Duodenal mucosa (tissue), 2 donors: ENCODE data around the gene TTC3.

ENCODE experiments used
- H3K27ac ChIP-seq: one replicate; pipeline ENCODE4 v1.7.0; 2013; ENCODE audit warnings: low read depth, low read length
- H3K27me3 ChIP-seq, 2 donors: one replicate each; pipeline ENCODE4 v1.7.0; 2013; ENCODE audit warnings: low read length in 2 of 2, control low read depth in 1 of 2; ENCODE audit not compliant: insufficient read depth in 2 of 2, control insufficient read depth in 1 of 2
- H3K36me3 ChIP-seq, 2 donors: one replicate each; pipeline ENCODE4 v1.7.0; 2013; ENCODE audit warnings: low read length in 2 of 2, control low read depth in 1 of 2; ENCODE audit not compliant: insufficient read depth in 2 of 2, control insufficient read depth in 1 of 2
- H3K4me1 ChIP-seq, 2 donors: one replicate each; pipeline ENCODE4 v1.7.0; 2013; ENCODE audit warnings: low read length in 2 of 2, control low read depth in 1 of 2; ENCODE audit not compliant: insufficient read depth in 2 of 2, control insufficient read depth in 1 of 2
- H3K4me3 ChIP-seq, 2 donors: one replicate each; pipeline ENCODE4 v1.7.0; 2013; ENCODE audit warnings: low read length in 2 of 2, low read depth in 1 of 2
- H3K9ac ChIP-seq, 2 donors: one replicate each; pipeline ENCODE4 v1.7.0; 2013; ENCODE audit warnings: low read length in 2 of 2, low read depth in 1 of 2
- H3K9me3 ChIP-seq, 2 donors: one replicate each; pipeline ENCODE4 v1.7.0; 2013; ENCODE audit warnings: low read length in 2 of 2, control low read depth in 1 of 2; ENCODE audit not compliant: control insufficient read depth in 1 of 2

TTC3 gene

GRCh38 chr21:37183749-37184148 is 110.7 kb downstream of the TTC3 start:
- H3K27ac ChIP-seq: no peak overlapping the region
- H3K9me3 ChIP-seq: no peaks in the 10 kb centered on the region
- peaks cover 17 to 54% of the 10 kb centered on the region in 2 donors for H3K36me3 ChIP-seq
- H3K4me1 ChIP-seq: no peaks in the 10 kb centered on the region
- H3K4me3 ChIP-seq: no peak overlapping the region
- H3K9ac ChIP-seq: no peak overlapping the region
- H3K27me3 ChIP-seq: no peaks in the 10 kb centered on the region

- no peaks in the 10 kb centered on the region for H3K4me1 ChIP-seq
- H3K27ac ChIP-seq: no peak overlapping the region
- H3K4me3 ChIP-seq: no peak overlapping the region
- H3K9me3 ChIP-seq: no peaks in the 10 kb centered on the region
- no peaks in the 10 kb centered on the region for H3K27me3 ChIP-seq
- no peak overlapping the region for H3K9ac ChIP-seq
- H3K36me3 ChIP-seq: peaks cover 17 to 58% of the 10 kb centered on the region in 2 donors
These were observed 111.9 kb downstream of the TTC3 start for GRCh38 chr21:37184784-37185593.

GRCh38 chr21:37186983-37187382 is 113.9 kb downstream of the TTC3 start:
- Histone ChIP-seq H3K27ac (no peak overlapping the region), H3K4me3 (no peak overlapping the region), H3K27me3 (no peaks in the 10 kb centered on the region), H3K4me1 (no peaks in the 10 kb centered on the region), H3K36me3 (peaks cover 10 to 49% of the 10 kb centered on the region in 2 donors), H3K9ac (no peak overlapping the region), H3K9me3 (no peaks in the 10 kb centered on the region)

- no peak overlapping the region for H3K9ac ChIP-seq
- H3K4me3 ChIP-seq: no peak overlapping the region
- H3K36me3 ChIP-seq: peaks cover 5 to 48% of the 10 kb centered on the region in 2 donors
- no peaks in the 10 kb centered on the region for H3K27me3 ChIP-seq
- peaks cover 10% of the 10 kb centered on the region in 2 donors for H3K4me1 ChIP-seq
- no peaks in the 10 kb centered on the region for H3K9me3 ChIP-seq
- H3K27ac ChIP-seq: no peak overlapping the region
These were observed 115.8 kb downstream of the TTC3 start for GRCh38 chr21:37188825-37189224.

- Histone ChIP-seq H3K36me3 (peaks cover 4 to 48% of the 10 kb centered on the region in 2 donors), H3K9me3 (no peaks in the 10 kb centered on the region), H3K4me1 (peaks cover 14 to 21% of the 10 kb centered on the region in 2 donors), H3K27ac (no peak overlapping the region), H3K27me3 (no peaks in the 10 kb centered on the region), H3K9ac (no peak overlapping the region), H3K4me3 (no peak overlapping the region)
These were observed 119.0 kb downstream of the TTC3 start for GRCh38 chr21:37192019-37192418.

- peaks cover 14 to 26% of the 10 kb centered on the region in 2 donors for H3K4me1 ChIP-seq
- no peak overlapping the region for H3K9ac ChIP-seq
- H3K9me3 ChIP-seq: no peaks in the 10 kb centered on the region
- peaks cover 3 to 39% of the 10 kb centered on the region in 2 donors for H3K36me3 ChIP-seq
- H3K27me3 ChIP-seq: no peaks in the 10 kb centered on the region
- no peak overlapping the region for H3K27ac ChIP-seq
- no peak overlapping the region for H3K4me3 ChIP-seq
These were observed 120.0 kb downstream of the TTC3 start for GRCh38 chr21:37193006-37193405.

GRCh38 chr21:37193676-37194075 is 120.6 kb downstream of the TTC3 start:
- H3K27ac ChIP-seq: no peak overlapping the region
- H3K27me3 ChIP-seq: no peaks in the 10 kb centered on the region
- H3K4me1 ChIP-seq: peaks cover 14 to 26% of the 10 kb centered on the region in 2 donors
- no peak overlapping the region for H3K9ac ChIP-seq
- peak overlapping the region in 1 of 2 donors; percentile 8 for H3K4me3 ChIP-seq
- no peaks in the 10 kb centered on the region for H3K9me3 ChIP-seq
- peaks cover 6 to 37% of the 10 kb centered on the region in 2 donors for H3K36me3 ChIP-seq

- no peak overlapping the region for H3K9ac ChIP-seq
- peaks cover 6 to 36% of the 10 kb centered on the region in 2 donors for H3K36me3 ChIP-seq
- H3K9me3 ChIP-seq: no peaks in the 10 kb centered on the region
- H3K27me3 ChIP-seq: no peaks in the 10 kb centered on the region
- no peak overlapping the region for H3K4me3 ChIP-seq
- H3K27ac ChIP-seq: no peak overlapping the region
- H3K4me1 ChIP-seq: peaks cover 19 to 36% of the 10 kb centered on the region in 2 donors
These were observed 122.0 kb downstream of the TTC3 start for GRCh38 chr21:37195059-37195458.

- Histone ChIP-seq H3K4me1 (peaks cover 19 to 36% of the 10 kb centered on the region in 2 donors), H3K9me3 (no peaks in the 10 kb centered on the region), H3K27ac (no peak overlapping the region), H3K4me3 (no peak overlapping the region), H3K36me3 (peaks cover 6 to 39% of the 10 kb centered on the region in 2 donors), H3K27me3 (no peaks in the 10 kb centered on the region), H3K9ac (no peak overlapping the region)
These were observed 122.6 kb downstream of the TTC3 start for GRCh38 chr21:37195610-37196009.

- Histone ChIP-seq H3K4me3 (no peak overlapping the region), H3K36me3 (peaks cover 6 to 50% of the 10 kb centered on the region in 2 donors), H3K9me3 (no peaks in the 10 kb centered on the region), H3K9ac (no peak overlapping the region), H3K27ac (no peak overlapping the region), H3K27me3 (no peaks in the 10 kb centered on the region), H3K4me1 (peaks cover 19 to 36% of the 10 kb centered on the region in 2 donors)
These were observed 123.8 kb downstream of the TTC3 start for GRCh38 chr21:37196847-37197246.
